A549 treated with GW870086 at 1 μM for 4 hours (cell line): Measurements from ENCODE around the gene CTNS. TPM values are rescaled to one million over a fixed set of nuclear protein-coding genes. Genes with fewer than 3 reads are reported as not detected.

Experiments
- total RNA-seq: library from RNA; stranded (reverse); fragments of 200-300 nt; extraction: Qiagen RNA extraction; gene quantifications from 5 replicates; pipeline ENCODE4 v1.2.3, GENCODE V29; 2022; ENCODE audit warnings: low read depth

Gene CTNS
- total RNA-seq, result 11.7 to 14.5 TPM (median 12.8 TPM) in 5 replicates

DNA sequence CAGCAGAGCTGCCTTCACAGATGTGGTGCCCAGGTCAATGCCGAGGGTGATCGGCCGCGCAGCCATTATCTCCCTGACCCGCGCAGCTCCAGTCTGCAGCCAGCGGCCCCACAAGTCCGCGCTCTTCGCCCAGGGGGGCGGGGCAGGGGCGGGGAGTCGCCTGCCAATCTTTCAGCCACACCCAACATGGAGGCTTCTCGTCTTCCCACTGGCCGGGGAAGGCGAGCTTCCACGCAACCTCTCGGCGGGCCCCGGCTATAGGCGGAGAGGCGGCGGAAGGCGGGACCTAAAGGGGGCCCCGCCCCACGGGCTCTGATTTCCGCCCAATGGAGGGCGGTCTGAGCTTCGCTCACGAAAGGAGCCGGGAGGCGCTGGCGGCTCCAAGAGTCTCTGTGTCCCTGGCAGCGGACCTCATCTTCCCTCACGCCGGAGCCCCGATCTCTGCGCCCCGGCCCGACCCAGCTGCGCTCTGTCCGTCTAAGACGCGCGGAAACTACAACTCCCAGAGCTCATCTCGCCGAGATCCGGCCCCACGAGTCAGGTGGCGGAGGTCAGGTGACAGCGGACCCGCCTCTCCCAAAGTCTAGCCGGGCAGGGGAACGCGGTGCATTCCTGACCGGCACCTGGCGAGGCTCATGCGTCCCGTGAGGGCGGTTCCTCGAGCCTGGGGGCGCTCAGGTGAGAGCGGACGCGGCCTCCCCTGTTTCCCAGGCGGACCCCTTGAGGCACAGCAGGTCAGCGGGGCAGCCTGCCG, at the start of gene CTNS, which contains the start of gene SHPK:
TSS of gene CTNS (plus strand) at position 607 of the 754 bp plus-strand sequence. CDS start 3,447 bp downstream, outside the sequence.
TSS of gene SHPK (minus strand) at position 97 of the 754 bp plus-strand sequence. CDS start at position 66, 31 bp downstream.

GRCh38 chr17:3668279-3669084, 31.9 kb downstream of the CTNS start, which contains the start of the genes EMC6 and TAX1BP3:
TSS of gene EMC6 (plus strand) at chr17:3668812. CDS start at chr17:3669147, 335 bp downstream.
TSS of gene TAX1BP3 (minus strand) at chr17:3668578. CDS start at chr17:3668526, 52 bp downstream.

GRCh38 chr17:3695723-3696411, 59.3 kb downstream of the CTNS start, which contains the start of gene P2RX5:
TSS of gene P2RX5 (minus strand) at chr17:3696155. CDS start at chr17:3696005, 150 bp downstream.

Other genes starting within 250 kb of the CTNS start
- not detected in 5 replicates for gene OR1E1, start 238.3 kb upstream of the CTNS start, total RNA-seq
- not detected in 5 replicates for gene OR3A3, start 225.4 kb upstream of the CTNS start, total RNA-seq
- gene OR1E2, start 202.9 kb upstream of the CTNS start, total RNA-seq, result not detected in 5 replicates
- gene SPATA22, start 164.9 kb upstream of the CTNS start, total RNA-seq, result not detected in 5 replicates
- gene ASPA, start 160.8 kb upstream of the CTNS start, total RNA-seq, result not detected in 5 replicates
- gene TRPV3, start 78.9 kb upstream of the CTNS start, total RNA-seq, result 0.25 to 0.37 TPM (median 0.29 TPM) in 5 replicates
- gene TRPV1, start 27.3 kb upstream of the CTNS start, total RNA-seq, result 3.9 to 5.0 TPM (median 4.1 TPM) in 5 replicates
- 13.3 to 17.9 TPM (median 16.1 TPM) in 5 replicates for gene SHPK, start 510 bp upstream of the CTNS start, total RNA-seq
- 289 to 350 TPM (median 334 TPM) in 5 replicates for gene TAX1BP3, start 31.8 kb downstream of the CTNS start, total RNA-seq
- gene EMC6, start 32.1 kb downstream of the CTNS start, total RNA-seq, result 139 to 167 TPM (median 157 TPM) in 5 replicates
- gene P2RX5, start 59.4 kb downstream of the CTNS start, total RNA-seq, result 19.1 to 27.4 TPM (median 24.0 TPM) in 5 replicates
- 12.9 to 15.5 TPM (median 13.7 TPM) in 5 replicates for gene HASPIN, start 87.1 kb downstream of the CTNS start, total RNA-seq
- gene ITGAE, start 164.4 kb downstream of the CTNS start, total RNA-seq, result 97.4 to 103 TPM (median 99.1 TPM) in 5 replicates
- gene NCBP3, start 209.5 kb downstream of the CTNS start, total RNA-seq, result 26.8 to 33.9 TPM (median 32.0 TPM) in 5 replicates